ENCODE data around the gene IL25.

DNA sequence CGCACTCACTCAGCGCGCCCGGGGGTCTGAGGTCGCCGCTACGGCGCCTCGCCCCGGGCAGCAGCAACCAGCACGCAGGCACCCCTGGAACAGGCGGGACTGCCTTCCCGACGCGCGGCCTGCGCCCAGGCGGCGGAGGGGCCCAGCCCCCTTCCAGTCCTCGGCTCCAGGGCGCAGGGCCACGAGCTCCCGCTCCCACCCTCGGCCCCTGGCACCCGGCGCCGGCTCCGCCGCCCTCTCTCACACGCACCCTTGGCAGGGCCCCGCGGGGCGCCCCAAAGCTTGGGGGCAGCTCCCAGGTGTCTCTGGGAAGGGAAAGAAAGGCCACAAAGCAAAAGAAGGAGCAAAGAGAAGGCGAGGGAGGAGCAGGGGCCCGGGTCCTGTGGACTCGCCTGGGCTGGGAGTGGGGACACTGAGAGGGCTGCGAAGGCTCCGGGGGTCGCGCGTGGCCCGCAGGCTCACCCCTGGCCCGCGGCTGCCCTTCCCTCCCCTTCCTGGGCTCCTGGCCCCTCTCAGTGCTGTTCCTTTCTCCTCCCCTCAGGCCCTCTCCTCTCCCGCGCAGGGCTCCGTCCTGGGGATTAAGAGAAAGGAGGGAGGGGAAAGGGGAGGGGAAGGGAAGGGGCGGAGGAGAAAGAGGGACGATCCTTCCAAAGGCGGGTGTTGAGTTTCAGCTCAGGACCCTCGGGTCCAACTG lies 6.7 kb upstream of the IL25 start:
- TF ChIP-seq POLR2AphosphoS5 (IDR thresholded peaks at IDR 0.05; ENCODE audit: low read depth, low read length) = no peak
- TF ChIP-seq ZNF275 (CRISPR knock-in tag; IDR thresholded peaks at IDR 0.05; ENCODE audit: borderline replicate concordance) = no peak
- TF ChIP-seq RFX5 (IDR thresholded peaks at IDR 0.05; ENCODE audit: low read depth, low read length) = no peak
- no peak for TF ChIP-seq ADNP (CRISPR knock-in tag; IDR thresholded peaks at IDR 0.05)
- no peak for TF ChIP-seq YEATS2 (CRISPR knock-in tag; IDR thresholded peaks at IDR 0.05; ENCODE audit: borderline replicate concordance)
- TF ChIP-seq ZBTB7A (CRISPR knock-in tag; IDR thresholded peaks at IDR 0.05) = no peak
- TF ChIP-seq, protein P1, sequence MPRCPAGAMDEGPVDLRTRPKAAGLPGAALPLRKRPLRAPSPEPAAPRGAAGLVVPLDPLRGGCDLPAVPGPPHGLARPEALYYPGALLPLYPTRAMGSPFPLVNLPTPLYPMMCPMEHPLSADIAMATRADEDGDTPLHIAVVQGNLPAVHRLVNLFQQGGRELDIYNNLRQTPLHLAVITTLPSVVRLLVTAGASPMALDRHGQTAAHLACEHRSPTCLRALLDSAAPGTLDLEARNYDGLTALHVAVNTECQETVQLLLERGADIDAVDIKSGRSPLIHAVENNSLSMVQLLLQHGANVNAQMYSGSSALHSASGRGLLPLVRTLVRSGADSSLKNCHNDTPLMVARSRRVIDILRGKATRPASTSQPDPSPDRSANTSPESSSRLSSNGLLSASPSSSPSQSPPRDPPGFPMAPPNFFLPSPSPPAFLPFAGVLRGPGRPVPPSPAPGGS (CRISPR knock-in tag; IDR thresholded peaks at IDR 0.05) = no peak

All from HepG2 (cell line).